Keratinocyte (primary cell): ENCODE measurements around the gene NDUFV1. TPM values are rescaled to one million over a fixed set of nuclear protein-coding genes. Genes with fewer than 3 reads are reported as not detected.

Source experiments
- DNase-seq: peaks from one replicate; pipeline ENCODE4 v3.0.0-alpha.2; 2011; ENCODE audit warnings: low read depth, missing footprints, low spot score
- FAIRE-seq: peaks from 2 replicates; lab custom pipeline; 2011; peaks lifted over from hg19 to GRCh38; lab: Jason Lieb, UNC
- H2AFZ ChIP-seq: 2 replicates; pipeline ENCODE4 v1.6.0; 2012; ENCODE audit warnings: low read length, control low read depth, inconsistent platforms; ENCODE audit not compliant: control insufficient read depth
- H3K27ac ChIP-seq: 2 replicates; pipeline ENCODE4 v1.5.1; 2011; ENCODE audit warnings: low read length; ENCODE audit not compliant: control insufficient read depth, insufficient read depth
- H3K27me3 ChIP-seq: 3 replicates; pipeline ENCODE4 v1.6.0; 2011; ENCODE audit warnings: low read length; ENCODE audit not compliant: control insufficient read depth, insufficient read depth; ENCODE audit errors: extremely low read depth
- H3K36me3 ChIP-seq, 2 experiments: 2 replicates in 1 of 2; 3 replicates in 1 of 2; pipeline ENCODE4 v1.5.1; 2011; ENCODE audit warnings: low read length in 2 of 2, mild to moderate bottlenecking in 1 of 2; ENCODE audit not compliant: control insufficient read depth in 2 of 2, insufficient read depth in 2 of 2; ENCODE audit errors: extremely low read depth in 1 of 2
- H3K4me1 ChIP-seq: 3 replicates; pipeline ENCODE4 v1.5.1; 2011; ENCODE audit warnings: low read length; ENCODE audit not compliant: control insufficient read depth, insufficient read depth; ENCODE audit errors: extremely low read depth
- H3K4me2 ChIP-seq: 3 replicates; pipeline ENCODE4 v1.6.0; 2011; ENCODE audit warnings: low read depth, low read length; ENCODE audit not compliant: control insufficient read depth, insufficient read depth; ENCODE audit errors: extremely low read depth
- H3K4me3 ChIP-seq, 3 experiments: fragments of 200-600 bp in 1 of 3; sonication (generic) in 1 of 3; 2 replicates in 2 of 3; 3 replicates in 1 of 3; pipeline ENCODE4 v1.5.1; 2011 to 2016; ENCODE audit warnings: low read length in 3 of 3, mild to moderate bottlenecking in 3 of 3, control low read depth in 2 of 3, inconsistent platforms in 1 of 3, low read depth in 1 of 3, mixed read lengths in 1 of 3, mixed run types in 1 of 3, moderate library complexity in 1 of 3; ENCODE audit not compliant: control insufficient read depth in 2 of 3, insufficient read depth in 2 of 3; ENCODE audit errors: extremely low read depth in 1 of 3
- H3K79me2 ChIP-seq: 2 replicates; pipeline ENCODE4 v1.6.0; 2012; ENCODE audit warnings: low read length; ENCODE audit not compliant: control insufficient read depth, insufficient read depth
- H3K9ac ChIP-seq: 3 replicates; pipeline ENCODE4 v1.6.0; 2011; ENCODE audit warnings: low read length; ENCODE audit not compliant: control insufficient read depth, insufficient read depth; ENCODE audit errors: extremely low read depth
- H3K9me1 ChIP-seq: 3 replicates; pipeline ENCODE4 v1.6.0; 2011; ENCODE audit warnings: low read length; ENCODE audit not compliant: control insufficient read depth, insufficient read depth; ENCODE audit errors: extremely low read depth
- H3K9me3 ChIP-seq: 2 replicates; pipeline ENCODE4 v1.5.1; 2012; ENCODE audit warnings: low read depth, low read length; ENCODE audit not compliant: control insufficient read depth
- H4K20me1 ChIP-seq: 3 replicates; pipeline ENCODE4 v1.6.0; 2011; ENCODE audit warnings: low read length; ENCODE audit not compliant: control insufficient read depth, insufficient read depth; ENCODE audit errors: extremely low read depth
- EZH2 ChIP-seq: IDR thresholded peaks from one replicate; pipeline ENCODE4 v1.6.1; 2012; ENCODE audit warnings: inconsistent platforms, mild to moderate bottlenecking, low read length, moderate library complexity
- dilution Hi-C: fragments of 300-500 bp; cut with MboI; formaldehyde crosslinking; loops from one replicate; pipeline ENCODE4 v1.7.0; 2020; ENCODE audit warnings: low sequenced_read_pairs; ENCODE audit not compliant: extremely low pct_ligation_motif_present
- polyA plus RNA-seq, 5 experiments: library from polyadenylated mRNA; depleted of rRNA in 3 of 5; stranded (reverse) in 3 of 5; stranded (forward) in 1 of 5; unstranded in 1 of 5; fragments of >200 nt; gene quantifications; 1 replicate in 1 of 5; 2 replicates in 3 of 5; 3 replicates in 1 of 5; pipeline versions ENCODE4 v1.2.1 to v1.2.3, GENCODE V29; 2011 to 2012; ENCODE audit warnings: missing spikeins in 2 of 5, low read depth in 1 of 5, low replicate concordance in 1 of 5
- TF ChIP-seq, protein P1 (sequence below), 3 experiments: IDR thresholded peaks in 1 of 3; conservative IDR thresholded peaks in 1 of 3; optimal IDR thresholded peaks in 1 of 3; 2 replicates in 2 of 3; 3 replicates in 1 of 3; pipeline versions ENCODE3 to v1.5.1; 2011; ENCODE audit warnings: low read length in 3 of 3, mild to moderate bottlenecking in 3 of 3, moderate library complexity in 2 of 3, control low read depth in 1 of 3, inconsistent platforms in 1 of 3; ENCODE audit not compliant: insufficient read depth in 2 of 3; ENCODE audit errors: extremely low read depth in 1 of 3

NDUFV1 gene
- polyA plus RNA-seq, 1 donor (not counting 4 experiments of a cell fraction or from before 2014, with no cell fraction given), result 102 TPM

DNA sequence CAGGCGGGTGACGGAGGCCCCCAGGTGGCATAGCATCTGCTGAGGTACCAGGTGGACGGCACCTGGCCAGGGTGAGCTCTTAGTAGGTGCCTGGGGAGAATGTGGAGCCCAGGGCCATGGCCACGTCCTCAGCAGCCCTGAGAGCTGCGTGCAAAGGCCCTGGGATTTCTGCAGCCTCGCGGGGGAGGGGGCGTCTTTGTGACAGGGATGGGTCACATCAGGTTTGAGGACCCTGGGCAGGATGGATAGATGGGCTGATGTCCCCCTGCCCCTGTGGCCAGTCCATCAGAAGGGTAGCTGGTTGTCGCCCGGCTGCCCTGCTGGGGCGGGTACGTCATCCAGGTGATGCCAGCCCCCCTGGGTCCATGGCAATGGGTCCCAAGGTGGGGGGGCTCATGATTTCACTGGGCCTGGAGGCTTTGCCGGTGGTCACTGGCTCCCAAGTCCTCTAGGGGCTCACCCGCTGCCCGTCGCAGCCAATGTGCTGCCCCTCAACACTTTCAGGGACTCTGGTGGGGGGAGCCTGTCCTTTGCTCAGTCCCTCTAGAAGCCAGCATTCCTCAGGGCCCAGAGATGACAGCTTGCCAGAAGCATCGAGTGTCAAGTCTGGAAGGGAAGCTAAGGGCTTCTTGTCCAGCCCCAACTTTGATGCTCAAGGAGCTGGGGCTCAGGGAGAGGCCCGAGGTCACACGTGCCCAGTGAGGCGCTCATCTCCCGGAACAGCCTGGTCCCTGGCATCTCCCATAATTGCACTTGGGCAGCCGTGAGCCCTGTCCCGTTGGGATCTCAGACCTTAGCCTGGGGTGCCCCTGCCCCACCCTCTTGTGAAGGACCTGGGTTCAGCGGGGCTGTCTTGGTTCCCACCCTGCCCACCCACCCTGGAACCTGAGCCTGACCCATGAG, 32.0 kb downstream of the NDUFV1 start:
- Histone ChIP-seq H3K9me3 (no peaks in the 10 kb centered on the region), H3K36me3 (no peaks in the 10 kb centered on the region), H3K9me1 (no peaks in the 10 kb centered on the region), H3K27me3 (peaks cover 11% of the 10 kb centered on the region), H3K4me3 (no peak overlapping the region), H3K4me1 (peaks cover 4% of the 10 kb centered on the region), H4K20me1 (no peaks in the 10 kb centered on the region), H3K9ac (no peak overlapping the region), H3K4me2 (no peak overlapping the region), H3K79me2 (no peaks in the 10 kb centered on the region), H2AFZ (no peak overlapping the region), H3K27ac (no peak overlapping the region)
- TF ChIP-seq, protein P1, sequence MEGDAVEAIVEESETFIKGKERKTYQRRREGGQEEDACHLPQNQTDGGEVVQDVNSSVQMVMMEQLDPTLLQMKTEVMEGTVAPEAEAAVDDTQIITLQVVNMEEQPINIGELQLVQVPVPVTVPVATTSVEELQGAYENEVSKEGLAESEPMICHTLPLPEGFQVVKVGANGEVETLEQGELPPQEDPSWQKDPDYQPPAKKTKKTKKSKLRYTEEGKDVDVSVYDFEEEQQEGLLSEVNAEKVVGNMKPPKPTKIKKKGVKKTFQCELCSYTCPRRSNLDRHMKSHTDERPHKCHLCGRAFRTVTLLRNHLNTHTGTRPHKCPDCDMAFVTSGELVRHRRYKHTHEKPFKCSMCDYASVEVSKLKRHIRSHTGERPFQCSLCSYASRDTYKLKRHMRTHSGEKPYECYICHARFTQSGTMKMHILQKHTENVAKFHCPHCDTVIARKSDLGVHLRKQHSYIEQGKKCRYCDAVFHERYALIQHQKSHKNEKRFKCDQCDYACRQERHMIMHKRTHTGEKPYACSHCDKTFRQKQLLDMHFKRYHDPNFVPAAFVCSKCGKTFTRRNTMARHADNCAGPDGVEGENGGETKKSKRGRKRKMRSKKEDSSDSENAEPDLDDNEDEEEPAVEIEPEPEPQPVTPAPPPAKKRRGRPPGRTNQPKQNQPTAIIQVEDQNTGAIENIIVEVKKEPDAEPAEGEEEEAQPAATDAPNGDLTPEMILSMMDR (optimal IDR thresholded peaks at IDR 0.05 in 1 of 3, IDR thresholded peaks at IDR 0.05 in 1 of 3, conservative IDR thresholded peaks at IDR 0.05 in 1 of 3; ENCODE audit: extremely low read depth in 1 of 3, insufficient read depth in 2 of 3, low read length in 3 of 3), result no peak
- no peak for TF ChIP-seq EZH2
- dilution Hi-C loops, result no loop called here
- FAIRE-seq (no peak), DNase-seq (no peak)

DNA sequence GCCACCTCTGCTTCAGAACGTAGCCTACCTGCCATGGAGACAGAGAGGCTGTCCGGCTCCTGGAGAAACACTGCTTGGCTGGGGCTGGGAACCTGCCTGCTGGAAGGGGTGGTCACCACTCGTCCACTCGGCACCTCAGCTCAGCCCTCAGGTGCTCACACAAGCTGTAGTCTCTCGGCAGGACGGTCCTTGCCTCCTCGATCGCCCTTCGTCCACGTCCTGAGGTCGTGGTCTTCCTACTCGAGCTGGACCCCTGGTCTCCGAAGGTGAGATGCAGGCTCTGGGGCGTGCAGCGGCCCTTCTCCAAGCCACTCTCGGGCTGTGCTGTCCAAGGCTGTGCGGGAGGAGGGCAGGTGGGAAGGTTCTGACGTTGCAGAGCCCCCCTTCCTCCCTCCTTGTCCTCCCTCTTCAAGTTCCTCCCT, 32.7 kb downstream of the NDUFV1 start, which contains the start of gene TBX10:
Gene TBX10 (minus strand): TSS at position 326 of the 422 bp plus-strand sequence. CDS start 291 bp downstream, at position 35.
- no peak for DNase-seq

More for the DNA sequence above, 32.7 kb downstream of the NDUFV1 start, which contains the start of gene TBX10:
- Histone ChIP-seq H3K36me3 (no peaks in the 10 kb centered on the region), H3K9me1 (no peaks in the 10 kb centered on the region), H4K20me1 (no peaks in the 10 kb centered on the region), H3K4me1 (peaks cover 4% of the 10 kb centered on the region), H2AFZ (no peak within 1 kb of the TSS), H3K4me3 (no peak within 1 kb of the TSS), H3K27ac (no peak within 1 kb of the TSS), H3K4me2 (no peak within 1 kb of the TSS), H3K9ac (no peak within 1 kb of the TSS), H3K79me2 (no peaks in the 10 kb centered on the region), H3K9me3 (no peaks in the 10 kb centered on the region), H3K27me3 (peaks cover 11% of the 10 kb centered on the region)
- no peak for FAIRE-seq
- dilution Hi-C loops, result no loop called here
- no peak for TF ChIP-seq EZH2
- TF ChIP-seq, protein P1 (optimal IDR thresholded peaks at IDR 0.05 in 1 of 3, IDR thresholded peaks at IDR 0.05 in 1 of 3, conservative IDR thresholded peaks at IDR 0.05 in 1 of 3; ENCODE audit: extremely low read depth in 1 of 3, insufficient read depth in 2 of 3, low read length in 3 of 3), result no peak
